SJSA1 (cell line): ENCODE measurements around the gene CKMT2. TPM values are rescaled to one million over a fixed set of nuclear protein-coding genes. Genes with fewer than 3 reads are reported as not detected.

ENCODE experiments used
- DNase-seq, 2 experiments: peaks; one replicate each; pipeline ENCODE4 v3.0.0-alpha.2; 2015 to 2020; ENCODE audit warnings: low spot score in 2 of 2, low read depth in 1 of 2
- H3K27ac ChIP-seq: fragments of 250-450 bp; sonication (Bioruptor Pico); 2 replicates; pipeline ENCODE4 v1.5.1; 2020; ENCODE audit warnings: mild to moderate bottlenecking, moderate library complexity
- H3K27me3 ChIP-seq: fragments of 250-450 bp; sonication (Bioruptor Pico); replicated peaks from 2 replicates; pipeline ENCODE4 v1.5.1; 2020; ENCODE audit warnings: mild to moderate bottlenecking, moderate library complexity
- H3K36me3 ChIP-seq: fragments of 250-450 bp; sonication (Bioruptor Pico); 2 replicates; pipeline ENCODE4 v1.5.1; 2020; ENCODE audit warnings: mild to moderate bottlenecking
- H3K4me1 ChIP-seq: fragments of 250-450 bp; sonication (Bioruptor Pico); replicated peaks from 2 replicates; pipeline ENCODE4 v1.6.1; 2021; ENCODE audit warnings: mild to moderate bottlenecking
- H3K4me3 ChIP-seq: fragments of 250-450 bp; sonication (Bioruptor Pico); 2 replicates; pipeline ENCODE4 v1.5.1; 2020; ENCODE audit warnings: mild to moderate bottlenecking
- H3K9me3 ChIP-seq: fragments of 250-450 bp; sonication (Bioruptor Pico); replicated peaks from 2 replicates; pipeline ENCODE4 v1.5.1; 2020; ENCODE audit warnings: mild to moderate bottlenecking
- total RNA-seq: library from RNA; depleted of rRNA; stranded (reverse); fragments of >200 nt; shearing (Covaris generic); gene quantifications from 2 replicates; pipeline ENCODE4 v1.2.3, GENCODE V29; 2014

The CKMT2 gene
- total RNA-seq, 1 experiment from 2014 or later, result not detected

DNA sequence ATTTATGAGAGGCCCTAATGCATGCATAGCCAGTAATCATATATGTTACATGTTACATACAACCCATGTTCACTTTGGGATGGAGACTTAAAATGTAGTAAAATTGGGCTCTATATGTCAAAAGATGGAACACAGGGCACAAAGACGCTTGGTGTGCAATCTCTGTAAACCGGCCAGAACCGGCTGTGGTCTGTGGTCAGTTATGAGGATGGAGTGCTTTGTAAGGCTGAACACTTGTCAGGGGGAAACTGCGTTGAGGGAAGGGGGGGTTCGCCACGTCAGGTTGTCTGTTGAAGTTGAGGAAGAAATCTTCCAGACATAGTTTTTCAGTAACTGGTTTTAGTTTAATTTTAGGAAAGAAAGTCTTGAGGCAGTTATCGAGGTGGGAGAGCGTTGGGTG, 2.7 kb upstream of the CKMT2 start:
- no peak overlapping the region for H3K27ac ChIP-seq
- H3K9me3 ChIP-seq, result no peaks in the 10 kb centered on the region
- no peaks in the 10 kb centered on the region for H3K27me3 ChIP-seq
- H3K4me3 ChIP-seq, result no peak overlapping the region
- H3K4me1 ChIP-seq, result no peaks in the 10 kb centered on the region
- H3K36me3 ChIP-seq, result no peaks in the 10 kb centered on the region
- no peak for DNase-seq

DNA sequence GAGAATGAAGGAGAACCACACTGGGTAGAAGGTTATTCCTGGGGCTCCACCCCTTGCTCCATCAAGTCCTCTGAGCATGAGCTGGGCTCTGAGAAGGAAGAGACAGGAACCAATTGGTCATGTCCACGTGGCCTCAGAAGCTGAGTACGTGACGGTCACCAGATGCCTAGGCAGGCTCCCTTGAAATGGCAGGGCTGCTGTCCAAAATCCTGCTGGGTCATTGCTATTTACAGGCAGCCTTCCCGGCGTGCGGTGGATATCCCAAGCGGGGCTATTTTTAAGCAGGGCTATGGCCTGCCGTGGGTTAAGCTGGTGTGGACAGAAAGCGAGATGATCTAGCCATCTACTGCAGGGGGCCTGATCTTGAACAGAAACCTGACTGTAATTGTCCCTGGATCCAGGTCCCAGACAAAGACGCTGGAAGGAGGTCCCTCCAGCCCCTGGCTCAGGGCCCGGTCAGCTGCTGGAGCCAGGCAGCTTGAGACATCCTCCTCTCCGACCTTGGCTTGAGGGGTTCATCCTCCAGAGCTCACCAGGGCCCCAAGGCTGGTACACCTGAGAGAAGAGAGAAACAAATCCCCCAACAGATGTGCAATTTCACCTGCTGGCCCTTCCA, 550 bp upstream of the CKMT2 start:
- no peak overlapping the region for H3K4me3 ChIP-seq
- no peaks in the 10 kb centered on the region for H3K36me3 ChIP-seq
- no peak overlapping the region for H3K27ac ChIP-seq
- DNase-seq, result no peak
- H3K9me3 ChIP-seq, result no peaks in the 10 kb centered on the region
- H3K4me1 ChIP-seq, result no peaks in the 10 kb centered on the region
- no peaks in the 10 kb centered on the region for H3K27me3 ChIP-seq

DNA sequence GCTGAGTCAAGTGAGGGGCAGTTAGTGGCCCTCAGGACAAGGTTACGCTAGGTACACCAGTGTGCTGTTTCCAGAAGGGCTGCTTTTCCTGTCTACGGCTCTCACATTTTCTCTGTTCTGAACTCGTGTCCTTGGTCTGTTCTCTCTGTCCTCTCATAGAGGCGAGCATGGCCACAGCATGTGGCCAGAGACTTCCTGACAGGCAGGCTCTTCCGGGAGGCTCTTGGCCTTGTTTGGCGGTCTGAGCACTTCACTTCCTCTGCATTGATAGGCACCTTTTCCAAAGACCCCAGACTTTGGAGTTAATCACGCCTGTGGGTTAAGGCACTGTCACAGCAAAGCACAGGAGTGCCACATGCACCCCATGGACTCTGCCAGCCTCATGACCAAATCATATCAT, 1.2 kb downstream of the CKMT2 start:
- Histone ChIP-seq H3K27ac (no peak overlapping the region), H3K4me3 (no peak overlapping the region), H3K4me1 (no peaks in the 10 kb centered on the region), H3K9me3 (no peaks in the 10 kb centered on the region), H3K27me3 (no peaks in the 10 kb centered on the region), H3K36me3 (no peaks in the 10 kb centered on the region)
- no peak for DNase-seq

DNA sequence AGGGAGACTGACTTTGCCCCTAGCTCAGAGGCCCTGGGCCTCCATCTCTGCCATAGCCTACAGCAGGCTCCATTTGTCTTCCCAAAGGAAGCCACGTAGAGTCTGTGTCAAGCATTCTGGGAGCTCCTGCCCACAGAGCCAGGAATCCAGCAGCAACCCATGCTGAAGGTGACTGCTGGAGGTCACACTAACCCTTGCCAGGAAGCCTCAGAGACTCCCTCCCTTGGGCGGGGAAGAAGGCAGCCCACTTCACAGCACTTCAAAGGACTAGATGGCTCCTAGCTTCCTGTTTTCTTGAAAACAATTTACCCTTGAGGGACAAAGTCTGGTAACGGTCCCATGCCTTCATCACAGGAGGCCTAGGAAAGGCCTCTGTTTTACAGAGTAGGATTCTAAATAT, 1.7 kb downstream of the CKMT2 start:
- H3K27ac ChIP-seq, result no peak overlapping the region
- no peak overlapping the region for H3K4me3 ChIP-seq
- H3K36me3 ChIP-seq, result no peaks in the 10 kb centered on the region
- H3K9me3 ChIP-seq, result no peaks in the 10 kb centered on the region
- no peaks in the 10 kb centered on the region for H3K4me1 ChIP-seq
- DNase-seq, result no peak
- H3K27me3 ChIP-seq, result no peaks in the 10 kb centered on the region

DNA sequence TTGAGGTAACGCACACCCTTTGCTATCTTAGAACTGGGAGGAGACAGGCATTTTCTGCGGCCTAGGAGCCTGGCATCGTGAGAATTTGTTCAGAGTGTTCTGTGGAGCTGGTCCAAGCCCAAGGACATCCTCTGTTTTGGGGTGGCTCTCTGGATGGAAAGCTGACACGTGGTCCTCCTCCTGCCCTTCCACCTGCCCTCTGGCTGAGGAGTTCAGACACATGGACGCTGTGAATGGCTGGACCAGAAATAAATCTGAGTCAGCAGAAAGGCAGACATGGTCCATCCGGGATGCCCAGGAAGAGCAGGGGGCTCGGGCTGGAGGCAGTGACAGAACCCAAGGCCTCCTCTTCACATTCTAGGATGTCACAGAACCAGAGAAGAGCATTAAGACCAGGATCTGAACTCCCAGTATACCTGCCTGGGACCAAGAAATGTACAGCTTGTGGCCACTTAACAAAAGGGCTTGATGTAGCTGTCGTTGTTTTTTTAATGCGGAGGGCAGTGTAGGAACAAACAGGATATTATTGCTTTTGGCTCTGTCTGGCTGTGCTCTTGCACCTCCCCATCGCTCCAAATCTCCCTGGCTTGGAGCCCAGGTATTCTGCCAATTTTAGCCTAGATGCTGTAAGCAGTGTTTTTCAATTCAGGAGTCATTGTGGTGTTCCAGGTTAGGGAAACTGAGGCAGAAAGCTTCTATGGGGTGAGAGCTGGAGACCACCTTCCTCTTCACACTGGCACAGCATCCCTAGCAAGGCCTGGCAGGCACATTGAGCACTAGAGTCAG, 2.4 kb downstream of the CKMT2 start:
- no peak overlapping the region for H3K27ac ChIP-seq
- no peak overlapping the region for H3K4me3 ChIP-seq
- H3K4me1 ChIP-seq, result no peaks in the 10 kb centered on the region
- no peaks in the 10 kb centered on the region for H3K27me3 ChIP-seq
- H3K9me3 ChIP-seq, result no peaks in the 10 kb centered on the region
- DNase-seq, result no peak
- no peaks in the 10 kb centered on the region for H3K36me3 ChIP-seq

DNA sequence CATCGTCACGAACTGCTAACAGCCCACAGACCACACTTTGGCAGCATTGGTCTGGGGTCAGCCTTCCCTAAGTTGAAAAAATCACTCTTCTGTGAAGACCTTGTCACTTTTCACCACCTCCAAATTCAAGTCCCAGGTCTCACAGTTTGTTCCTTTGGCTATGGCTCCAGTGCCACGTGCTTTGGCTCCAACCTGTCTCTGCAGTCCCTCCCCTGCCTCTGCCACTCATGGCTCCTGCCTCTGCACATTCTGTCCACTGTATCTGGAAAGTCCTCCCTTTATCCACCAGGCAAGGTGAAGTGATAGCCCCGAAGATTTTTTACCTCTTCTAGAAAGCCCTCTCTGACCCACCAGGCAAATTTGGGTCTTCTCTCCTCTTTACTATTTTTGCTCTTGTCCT, 5.3 kb downstream of the CKMT2 start:
- H3K4me1 ChIP-seq, result no peaks in the 10 kb centered on the region
- H3K27me3 ChIP-seq, result no peaks in the 10 kb centered on the region

DNA sequence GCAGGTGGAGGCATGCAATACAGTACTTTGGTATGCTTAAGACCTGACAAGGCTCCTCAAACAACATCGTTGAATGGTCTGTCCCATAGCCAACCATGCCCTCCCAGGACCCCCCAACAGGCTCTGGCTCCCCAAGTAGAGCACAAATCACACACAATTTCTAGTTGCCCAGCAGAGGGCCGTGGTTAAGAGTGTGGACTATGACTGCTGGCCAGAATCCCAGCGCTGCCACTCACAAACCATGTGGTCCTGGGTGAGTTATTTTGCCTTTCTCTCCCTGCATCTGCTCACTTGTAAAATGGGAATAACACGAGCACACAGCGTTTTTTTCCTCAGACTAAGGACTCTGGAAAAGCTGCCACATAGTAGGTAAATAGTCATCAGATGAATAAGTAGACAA, 6.5 kb downstream of the CKMT2 start:
- H3K4me1 ChIP-seq, result no peaks in the 10 kb centered on the region
- no peak for DNase-seq
- H3K27ac ChIP-seq, result no peak overlapping the region
- H3K9me3 ChIP-seq, result no peaks in the 10 kb centered on the region
- H3K36me3 ChIP-seq, result no peaks in the 10 kb centered on the region
- no peak overlapping the region for H3K4me3 ChIP-seq
- H3K27me3 ChIP-seq, result no peaks in the 10 kb centered on the region

More for the DNA sequence above, 5.3 kb downstream of the CKMT2 start:
- DNase-seq, result no peak
- H3K36me3 ChIP-seq, result no peaks in the 10 kb centered on the region
- no peaks in the 10 kb centered on the region for H3K9me3 ChIP-seq
- no peak overlapping the region for H3K4me3 ChIP-seq
- H3K27ac ChIP-seq, result no peak overlapping the region

DNA sequence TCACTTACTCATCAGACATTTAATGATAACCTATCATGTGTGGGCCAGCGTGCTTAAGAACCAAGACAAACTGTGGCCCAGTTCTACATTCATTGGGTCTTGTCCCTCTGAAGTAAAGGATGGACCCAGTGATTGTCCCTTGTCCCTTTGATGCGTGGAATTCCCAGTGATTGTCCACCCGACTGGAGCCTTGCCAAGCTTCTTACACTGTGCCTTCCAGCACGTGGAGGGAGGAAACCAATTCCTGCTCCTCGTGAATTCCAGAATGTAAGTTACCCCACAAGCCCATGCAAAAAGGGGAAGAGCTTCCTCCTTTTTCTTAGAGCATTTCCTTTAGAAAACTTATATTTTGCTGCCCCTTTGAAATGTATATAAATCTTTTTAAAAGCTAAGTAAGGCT, 7.9 kb downstream of the CKMT2 start:
- no peak for DNase-seq
- H3K27ac ChIP-seq, result no peak overlapping the region
- H3K9me3 ChIP-seq, result no peaks in the 10 kb centered on the region
- H3K4me3 ChIP-seq, result no peak overlapping the region
- H3K27me3 ChIP-seq, result no peaks in the 10 kb centered on the region
- no peaks in the 10 kb centered on the region for H3K4me1 ChIP-seq
- no peaks in the 10 kb centered on the region for H3K36me3 ChIP-seq

DNA sequence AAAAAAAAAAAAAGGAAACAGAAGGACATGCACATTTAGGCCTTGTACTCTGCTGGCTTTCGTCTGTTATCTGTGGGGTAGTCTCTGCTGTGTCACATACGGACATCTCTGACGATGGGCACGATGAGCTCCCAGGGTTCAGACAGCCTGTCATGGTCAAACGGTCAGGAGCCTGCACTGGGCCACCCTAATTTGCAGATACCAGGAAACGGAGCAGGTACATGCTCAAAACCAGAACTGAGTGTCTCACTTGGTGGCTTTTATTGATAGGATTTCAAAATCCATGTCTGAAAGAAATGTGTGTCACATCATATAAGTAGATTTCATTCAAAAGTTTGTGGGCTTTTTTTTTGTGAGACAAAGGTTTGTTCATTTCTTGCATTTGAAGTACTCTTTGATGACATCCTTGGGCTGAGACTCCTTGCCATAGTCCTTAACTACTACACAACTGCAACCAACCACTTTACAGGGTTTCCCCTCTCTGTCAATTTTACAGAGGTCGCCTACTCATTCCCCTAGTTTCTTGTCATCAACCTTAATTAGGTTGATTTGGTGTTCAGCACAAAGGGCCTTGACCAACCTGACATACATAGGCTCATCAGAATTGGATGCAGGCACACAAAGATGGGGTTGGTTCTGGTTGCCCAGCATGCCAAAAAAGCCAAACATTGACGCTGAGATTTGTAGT, 9.0 kb downstream of the CKMT2 start:
- Histone ChIP-seq H3K9me3 (no peaks in the 10 kb centered on the region), H3K4me1 (peaks cover under 1% of the 10 kb centered on the region; the same call in 1 of the 2 replicates), H3K36me3 (no peaks in the 10 kb centered on the region), H3K27ac (no peak overlapping the region), H3K4me3 (no peak overlapping the region), H3K27me3 (no peaks in the 10 kb centered on the region)
- no peak for DNase-seq

DNA sequence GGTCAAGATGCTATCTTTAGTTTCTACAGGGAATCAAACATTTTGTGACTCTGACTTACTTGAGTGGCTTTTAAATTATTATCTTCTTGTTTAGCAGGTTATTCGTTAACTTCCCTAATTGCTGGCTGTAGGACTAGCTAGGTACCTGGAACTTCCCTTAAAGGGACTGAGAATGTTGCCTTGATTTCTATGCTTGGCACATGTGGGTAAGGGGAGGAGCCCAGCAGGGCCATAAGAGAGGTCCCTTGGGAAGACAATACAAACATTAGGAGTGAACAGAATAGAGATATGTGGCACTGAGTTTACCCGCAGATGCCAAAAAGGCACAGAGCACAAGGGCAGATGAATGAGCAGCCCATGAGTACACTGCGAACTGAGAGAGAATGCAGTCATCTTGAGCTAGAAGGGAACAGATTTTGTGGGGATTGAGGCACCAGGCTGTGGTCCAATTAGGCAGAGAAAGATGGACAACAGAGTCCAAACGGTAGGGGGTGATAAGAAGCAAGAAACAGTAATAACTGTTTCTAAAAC, 9.8 kb downstream of the CKMT2 start:
- Histone ChIP-seq H3K27ac (no peak overlapping the region), H3K4me3 (no peak overlapping the region), H3K4me1 (peaks cover 7% of the 10 kb centered on the region; the same call in 1 of the 2 replicates), H3K36me3 (no peaks in the 10 kb centered on the region), H3K27me3 (no peaks in the 10 kb centered on the region), H3K9me3 (no peaks in the 10 kb centered on the region)
- DNase-seq, result no peak

DNA sequence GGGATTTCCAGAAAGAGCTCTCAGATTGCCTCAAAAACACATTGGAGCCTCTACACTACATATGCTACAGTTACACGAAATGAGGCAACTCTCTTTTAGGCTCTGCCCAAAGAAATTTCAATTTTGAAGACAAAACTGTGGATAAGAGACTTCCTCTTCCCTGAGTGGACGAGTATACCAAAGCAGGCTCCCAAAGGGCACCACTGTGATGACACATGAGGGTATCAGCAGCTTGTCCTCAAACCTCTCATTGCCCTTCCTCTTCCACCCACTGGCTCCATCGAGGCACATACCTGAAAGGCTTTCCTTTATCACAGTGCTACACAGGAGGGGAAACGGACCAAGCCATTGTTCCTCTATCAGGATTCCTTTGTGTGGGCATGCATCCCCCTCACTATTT, 11.3 kb downstream of the CKMT2 start:
- H3K4me3 ChIP-seq, result no peak overlapping the region
- no peak overlapping the region for H3K27ac ChIP-seq
- H3K27me3 ChIP-seq, result no peaks in the 10 kb centered on the region
- H3K9me3 ChIP-seq, result no peaks in the 10 kb centered on the region
- DNase-seq, result no peak
- H3K36me3 ChIP-seq, result no peaks in the 10 kb centered on the region
- H3K4me1 ChIP-seq, result peaks cover 9% of the 10 kb centered on the region; the same call in 1 of the 2 replicates

DNA sequence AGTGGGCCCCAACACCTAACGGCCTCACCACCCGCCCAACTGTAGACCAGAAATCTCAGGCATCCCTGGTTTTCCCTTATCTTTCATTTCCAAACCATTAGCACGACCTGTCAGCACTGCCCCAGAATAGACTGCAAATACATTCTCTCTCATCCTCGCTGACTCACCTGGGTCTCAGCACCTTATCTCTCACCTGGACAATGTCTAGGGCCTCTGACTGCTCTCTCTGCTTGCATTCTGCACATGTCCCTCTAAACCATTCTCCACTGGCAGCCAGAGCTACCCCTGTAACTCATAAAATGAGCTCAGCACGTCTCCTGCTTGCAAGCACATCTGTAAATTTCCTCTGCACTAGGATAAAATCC, 12.7 kb downstream of the CKMT2 start:
- H3K27me3 ChIP-seq, result no peaks in the 10 kb centered on the region
- H3K9me3 ChIP-seq, result no peaks in the 10 kb centered on the region
- peaks cover 9% of the 10 kb centered on the region; the same call in 1 of the 2 replicates for H3K4me1 ChIP-seq
- H3K36me3 ChIP-seq, result no peaks in the 10 kb centered on the region
- H3K4me3 ChIP-seq, result no peak overlapping the region
- DNase-seq, result no peak
- no peak overlapping the region for H3K27ac ChIP-seq

DNA sequence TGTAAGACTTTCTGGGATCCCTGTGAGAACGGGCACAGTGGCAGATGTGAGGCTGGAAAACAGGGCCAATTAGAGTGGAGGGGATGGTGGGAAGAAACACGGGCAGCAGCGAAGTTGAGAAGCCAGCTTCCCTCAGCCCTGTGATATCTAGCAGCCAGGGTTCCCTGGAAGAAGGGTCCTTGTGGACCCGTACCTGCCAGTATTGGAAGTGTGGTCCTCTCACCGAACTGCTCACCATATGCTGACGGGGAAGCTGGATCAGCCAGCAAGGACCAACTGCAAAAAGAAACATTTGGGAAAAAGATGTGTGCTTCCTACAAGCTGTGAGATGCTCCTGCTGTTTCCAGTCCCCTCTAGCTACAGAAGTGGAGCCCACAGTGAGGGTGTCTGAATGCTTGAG, 13.6 kb downstream of the CKMT2 start:
- no peaks in the 10 kb centered on the region for H3K36me3 ChIP-seq
- H3K4me3 ChIP-seq, result no peak overlapping the region
- DNase-seq, result no peak
- H3K27me3 ChIP-seq, result no peaks in the 10 kb centered on the region
- H3K27ac ChIP-seq, result no peak overlapping the region
- peaks cover 9% of the 10 kb centered on the region; the same call in 1 of the 2 replicates for H3K4me1 ChIP-seq
- no peaks in the 10 kb centered on the region for H3K9me3 ChIP-seq

DNA sequence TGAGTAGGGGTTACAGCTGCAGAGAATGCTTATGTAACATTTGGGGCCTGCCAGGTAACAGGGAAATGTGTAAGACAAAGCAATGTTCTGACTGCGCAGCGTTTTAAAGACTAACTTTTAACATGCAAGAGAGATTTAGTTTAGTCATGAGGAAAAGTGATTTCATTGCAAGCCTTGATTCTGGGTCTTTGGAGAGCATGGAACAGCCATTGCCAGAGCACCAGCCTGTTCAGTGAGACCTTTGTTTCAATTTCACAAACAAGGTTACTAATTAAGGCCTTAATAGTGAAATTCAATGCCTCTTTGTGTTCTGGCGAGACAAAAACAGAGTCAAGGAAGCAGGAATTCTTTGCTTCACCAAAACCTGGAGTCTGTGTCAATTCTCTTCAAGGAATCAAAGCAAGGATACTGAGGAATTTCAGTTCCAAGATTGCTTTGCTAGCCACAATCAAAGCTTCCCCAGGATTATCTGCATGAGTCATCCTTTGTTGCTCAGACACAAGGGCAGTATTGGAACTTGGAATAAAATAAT, 14.4 kb downstream of the CKMT2 start:
- Histone ChIP-seq H3K27me3 (no peaks in the 10 kb centered on the region), H3K27ac (peak overlapping the region; percentile 8; the same call in 1 of the 2 replicates), H3K4me3 (no peak overlapping the region), H3K4me1 (peaks cover 9% of the 10 kb centered on the region; the same call in 1 of the 2 replicates), H3K36me3 (no peaks in the 10 kb centered on the region), H3K9me3 (no peaks in the 10 kb centered on the region)
- DNase-seq, result peak in 1 of 2 experiments; percentile 19
